Fibroblast of skin of left biceps (primary cell): Measurements from ENCODE around the gene SP8.

Source experiments
- DNase-seq, 2 experiments: peaks; one replicate each; pipeline ENCODE4 v3.0.0-alpha.2; 2013; ENCODE audit warnings: low read depth in 2 of 2

SP8 gene

GRCh38 chr7:20754001-20754400 is 32.7 kb downstream of the SP8 start:
- no peak for DNase-seq

- no peak for DNase-seq
These were observed 36.8 kb downstream of the SP8 start for GRCh38 chr7:20749906-20750305.

- DNase-seq, result no peak
These were observed 37.8 kb downstream of the SP8 start for GRCh38 chr7:20748853-20749252.

GRCh38 chr7:20747001-20747400 is 39.7 kb downstream of the SP8 start:
- DNase-seq, result no peak

GRCh38 chr7:20745702-20746101 is 41.0 kb downstream of the SP8 start:
- no peak for DNase-seq

GRCh38 chr7:20744954-20745446 is 41.7 kb downstream of the SP8 start:
- peak in 1 of 2 experiments; percentile 7 for DNase-seq

- no peak for DNase-seq
These were observed 43.8 kb downstream of the SP8 start for GRCh38 chr7:20742913-20743312.

- no peak for DNase-seq
These were observed 44.9 kb downstream of the SP8 start for GRCh38 chr7:20741801-20742200.

GRCh38 chr7:20738518-20739481 is 47.9 kb downstream of the SP8 start:
- no peak for DNase-seq

- no peak for DNase-seq
These were observed 48.7 kb downstream of the SP8 start for GRCh38 chr7:20737840-20738448.

- no peak for DNase-seq
These were observed 51.2 kb downstream of the SP8 start for GRCh38 chr7:20735346-20736065.
